ENCODE data around the gene PGBD5. TPM values are rescaled to one million over a fixed set of nuclear protein-coding genes. Genes with fewer than 3 reads are reported as not detected.
"Not testable (repeated sequence)": the region's sequence is repeated elsewhere in the genome, so short reads cannot be mapped to it uniquely, and the experiment has no call there.

The PGBD5 gene
- total RNA-seq, 1 donor from 2014 or later, result 72.4 TPM

- no peak for TF ChIP-seq CTCF (IDR thresholded peaks at IDR 0.05; ENCODE audit: partially characterized antibody, unreplicated experiment)
These were observed 3.7 kb downstream of the PGBD5 start for GRCh38 chr1:230422221-230422981.

GRCh38 chr1:230421481-230421880 lies 4.7 kb downstream of the PGBD5 start:
- Mint-ChIP-seq H3K4me3 (ENCODE audit: unreplicated experiment) (peak overlapping the region; percentile 94), H3K4me1 (ENCODE audit: low read depth, unreplicated experiment) (peaks cover 33% of the 10 kb centered on the region), H3K27ac (ENCODE audit: unreplicated experiment) (peak overlapping the region; percentile 92), H3K27me3 (ENCODE audit: unreplicated experiment) (peaks cover 15% of the 10 kb centered on the region), H3K9me3 (ENCODE audit: unreplicated experiment) (peaks cover 19% of the 10 kb centered on the region), H3K36me3 (ENCODE audit: unreplicated experiment) (peaks cover 6% of the 10 kb centered on the region)
- DNase-seq, result no peak
- no peak for TF ChIP-seq CTCF (IDR thresholded peaks at IDR 0.05; ENCODE audit: partially characterized antibody, unreplicated experiment)

More at GRCh38 chr1:230422221-230422981, 3.7 kb downstream of the PGBD5 start:
- H3K9me3 Mint-ChIP-seq (ENCODE audit: unreplicated experiment), result peaks cover 26% of the 10 kb centered on the region
- H3K27ac Mint-ChIP-seq (ENCODE audit: unreplicated experiment), result peak overlapping the region; percentile 92
- H3K4me3 Mint-ChIP-seq (ENCODE audit: unreplicated experiment), result peak overlapping the region; percentile 94
- H3K4me1 Mint-ChIP-seq (ENCODE audit: low read depth, unreplicated experiment), result peaks cover 34% of the 10 kb centered on the region
- no peak for DNase-seq
- peaks cover 12% of the 10 kb centered on the region for H3K36me3 Mint-ChIP-seq (ENCODE audit: unreplicated experiment)
- H3K27me3 Mint-ChIP-seq (ENCODE audit: unreplicated experiment), result peaks cover 22% of the 10 kb centered on the region

GRCh38 chr1:230420372-230420771 lies 5.8 kb downstream of the PGBD5 start:
- not testable (repeated sequence) for H3K4me3 Mint-ChIP-seq (ENCODE audit: unreplicated experiment); H3K36me3 Mint-ChIP-seq (ENCODE audit: unreplicated experiment); H3K27ac Mint-ChIP-seq (ENCODE audit: unreplicated experiment); DNase-seq
- Mint-ChIP-seq H3K4me1 (ENCODE audit: low read depth, unreplicated experiment) (peaks cover 44% of the 10 kb centered on the region), H3K9me3 (ENCODE audit: unreplicated experiment) (peaks cover 19% of the 10 kb centered on the region), H3K27me3 (ENCODE audit: unreplicated experiment) (peaks cover 15% of the 10 kb centered on the region)

GRCh38 chr1:230416430-230416829 lies 9.7 kb downstream of the PGBD5 start:
- TF ChIP-seq CTCF (IDR thresholded peaks at IDR 0.05; ENCODE audit: partially characterized antibody, unreplicated experiment), result no peak

GRCh38 chr1:230415405-230416132 lies 10.6 kb downstream of the PGBD5 start:
- Mint-ChIP-seq H3K27ac (ENCODE audit: unreplicated experiment) (peak overlapping the region; percentile 36), H3K27me3 (ENCODE audit: unreplicated experiment) (no peaks in the 10 kb centered on the region), H3K36me3 (ENCODE audit: unreplicated experiment) (peaks cover 6% of the 10 kb centered on the region), H3K4me3 (ENCODE audit: unreplicated experiment) (peak overlapping the region; percentile 37), H3K9me3 (ENCODE audit: unreplicated experiment) (peaks cover 4% of the 10 kb centered on the region), H3K4me1 (ENCODE audit: low read depth, unreplicated experiment) (peaks cover 45% of the 10 kb centered on the region)
- TF ChIP-seq CTCF (IDR thresholded peaks at IDR 0.05; ENCODE audit: partially characterized antibody, unreplicated experiment), result no peak
- DNase-seq, result no peak

More at GRCh38 chr1:230416430-230416829, 9.7 kb downstream of the PGBD5 start:
- Mint-ChIP-seq H3K4me3 (ENCODE audit: unreplicated experiment) (no peak overlapping the region), H3K9me3 (ENCODE audit: unreplicated experiment) (peaks cover 2% of the 10 kb centered on the region), H3K27ac (ENCODE audit: unreplicated experiment) (no peak overlapping the region), H3K27me3 (ENCODE audit: unreplicated experiment) (no peaks in the 10 kb centered on the region), H3K4me1 (ENCODE audit: low read depth, unreplicated experiment) (peaks cover 47% of the 10 kb centered on the region), H3K36me3 (ENCODE audit: unreplicated experiment) (peaks cover 6% of the 10 kb centered on the region)
- no peak for DNase-seq
